GM19099 (cell line): ENCODE results near the gene MRTFA.

Source experiments
- POLR2A ChIP-seq: IDR thresholded peaks from 3 replicates; pipeline ENCODE4 v1.6.1; 2011; ENCODE audit warnings: low read depth; ENCODE audit not compliant: insufficient read length; ENCODE audit errors: extremely low read depth

The MRTFA gene

GRCh38 chr22:40668611-40669411 is 32.3 kb upstream of the MRTFA start:
- no peak for TF ChIP-seq POLR2A

- no peak for TF ChIP-seq POLR2A
Measured at GRCh38 chr22:40666151-40666848, 29.8 kb upstream of the MRTFA start.

GRCh38 chr22:40665312-40665711 is 28.8 kb upstream of the MRTFA start:
- no peak for TF ChIP-seq POLR2A

DNA sequence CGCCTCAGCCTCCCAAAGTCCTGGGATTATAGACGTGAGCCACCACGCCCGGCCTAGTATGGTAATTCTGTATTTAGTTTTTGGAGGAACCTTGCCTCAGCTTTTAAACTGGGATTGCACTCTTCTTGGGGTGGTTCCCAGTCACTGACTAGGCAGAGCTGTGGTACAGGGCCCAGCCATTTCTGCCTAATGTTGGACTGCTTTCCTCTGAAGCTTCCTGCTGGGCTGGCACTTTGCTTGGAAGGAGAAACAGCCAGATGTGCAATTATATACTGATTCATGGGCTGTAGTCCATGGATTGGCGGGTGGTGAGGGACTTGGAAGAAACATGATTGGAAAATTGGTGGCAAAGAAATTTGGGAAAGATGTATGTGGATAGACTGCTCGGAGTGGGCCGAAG is 25.2 kb upstream of the MRTFA start:
- no peak for TF ChIP-seq POLR2A

DNA sequence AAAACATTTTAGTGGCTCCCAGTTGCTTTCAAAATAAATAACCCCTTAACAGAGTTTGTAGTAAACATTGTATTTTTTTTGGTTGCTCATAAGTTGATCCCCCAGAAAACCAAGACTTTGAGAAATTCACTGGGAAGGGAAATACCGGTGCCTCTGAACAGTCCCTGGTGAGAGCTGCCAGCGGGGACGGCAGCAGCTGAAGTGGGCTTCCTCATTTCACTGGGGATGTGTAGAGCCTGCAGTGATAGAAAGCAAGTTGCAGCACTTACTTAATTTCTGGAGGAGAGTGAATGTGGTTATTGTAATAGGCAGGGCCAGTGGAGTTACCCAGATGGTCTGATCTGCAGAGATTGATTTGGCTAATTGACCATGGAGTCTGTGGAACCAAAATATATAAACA is 24.2 kb upstream of the MRTFA start:
- no peak for TF ChIP-seq POLR2A

DNA sequence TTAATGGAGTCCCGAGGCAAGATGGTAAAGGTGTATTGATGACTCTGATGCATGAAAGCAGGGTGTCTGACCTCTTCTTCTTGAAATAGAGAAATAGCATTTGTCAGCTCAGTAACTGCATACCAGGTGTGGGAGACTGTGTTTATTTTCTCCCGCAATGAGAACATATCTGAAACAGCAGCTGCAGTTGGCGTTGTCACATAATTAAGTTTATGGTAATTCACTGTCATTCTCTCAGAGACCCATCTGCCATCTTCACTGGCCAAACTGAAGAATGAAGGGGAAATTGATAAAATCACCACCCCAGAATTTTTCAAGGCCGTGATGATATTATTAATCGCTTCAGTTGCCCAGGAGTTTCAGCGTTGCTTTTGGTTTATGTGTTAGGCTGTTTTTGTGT is 22.6 kb upstream of the MRTFA start:
- TF ChIP-seq POLR2A: no peak

DNA sequence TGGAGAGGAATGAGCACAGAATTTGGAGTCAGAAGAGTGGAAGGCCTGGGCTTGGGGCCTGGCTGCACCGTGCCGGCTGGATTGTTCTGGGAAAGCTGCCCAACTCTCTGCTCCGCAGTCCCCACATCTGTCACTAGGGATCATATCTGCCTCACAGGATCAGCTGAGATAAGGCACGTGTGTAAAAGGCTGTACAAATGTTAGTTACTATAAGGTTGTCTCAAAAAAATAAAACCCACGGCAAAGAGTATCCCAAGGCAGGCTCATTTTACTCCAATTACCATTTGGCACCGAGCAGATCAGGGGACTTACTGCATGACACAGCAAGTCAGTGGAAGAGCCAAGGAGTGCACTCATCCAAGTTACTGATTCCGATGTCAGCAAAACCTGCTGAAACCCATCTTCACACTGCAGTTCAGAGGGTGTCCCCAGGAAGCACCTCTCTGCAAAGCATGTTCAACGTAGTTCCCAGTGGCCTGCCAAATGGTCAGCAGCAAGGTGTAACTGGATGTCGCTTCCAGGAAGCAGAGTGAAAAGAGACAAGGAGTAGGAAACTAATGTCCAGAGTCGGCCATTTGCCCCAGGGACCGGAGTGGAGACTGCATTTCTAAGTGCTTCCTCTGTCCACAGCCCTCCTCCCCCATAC is 18.1 kb upstream of the MRTFA start:
- no peak for TF ChIP-seq POLR2A

GRCh38 chr22:40653361-40653760 is 16.8 kb upstream of the MRTFA start:
- TF ChIP-seq POLR2A: no peak

GRCh38 chr22:40651563-40652501 is 15.3 kb upstream of the MRTFA start:
- TF ChIP-seq POLR2A: no peak

GRCh38 chr22:40651057-40651456 is 14.5 kb upstream of the MRTFA start:
- no peak for TF ChIP-seq POLR2A

- TF ChIP-seq POLR2A: no peak
Measured at GRCh38 chr22:40648386-40648785, 11.9 kb upstream of the MRTFA start.

GRCh38 chr22:40645579-40646197 is 9.2 kb upstream of the MRTFA start:
- TF ChIP-seq POLR2A: no peak

DNA sequence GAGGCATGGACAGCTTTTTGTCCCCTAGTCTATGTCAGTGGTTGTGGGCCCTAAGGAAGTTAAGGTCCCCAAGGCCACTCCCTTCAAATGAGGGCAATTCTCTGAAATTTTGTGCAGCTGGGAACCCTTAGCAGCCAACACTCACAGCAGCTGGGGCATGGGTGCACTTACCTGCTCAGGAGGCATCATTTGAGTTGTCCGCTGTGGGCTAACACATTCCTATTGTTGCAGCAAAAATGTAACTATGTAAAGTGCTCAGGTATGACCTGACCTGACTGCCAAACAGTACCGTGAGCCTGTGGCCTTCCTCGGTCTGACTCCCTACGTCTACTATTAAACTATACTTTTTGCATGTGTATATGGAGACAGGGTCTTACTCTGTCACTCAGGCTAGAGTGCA is 5.8 kb upstream of the MRTFA start:
- TF ChIP-seq POLR2A: no peak

DNA sequence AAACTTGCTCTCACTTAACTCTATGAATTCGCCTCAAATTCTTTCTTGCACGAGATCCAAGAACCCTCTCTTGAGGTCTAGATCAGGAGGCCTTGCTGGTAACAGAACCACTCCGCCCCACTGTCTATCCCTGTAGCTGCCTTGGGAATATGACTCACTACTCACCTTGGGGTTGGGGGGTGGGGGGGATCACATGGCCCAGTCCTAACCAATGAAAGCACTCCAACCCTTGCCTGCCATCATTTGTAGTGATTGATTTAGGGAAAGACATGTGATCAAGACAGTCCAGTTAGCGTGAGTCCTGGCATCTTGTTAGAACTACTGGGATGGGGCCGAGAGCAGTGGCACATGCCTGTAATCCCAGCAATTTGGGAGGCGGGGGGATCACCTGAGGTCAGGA is 4.8 kb upstream of the MRTFA start:
- TF ChIP-seq POLR2A: no peak

DNA sequence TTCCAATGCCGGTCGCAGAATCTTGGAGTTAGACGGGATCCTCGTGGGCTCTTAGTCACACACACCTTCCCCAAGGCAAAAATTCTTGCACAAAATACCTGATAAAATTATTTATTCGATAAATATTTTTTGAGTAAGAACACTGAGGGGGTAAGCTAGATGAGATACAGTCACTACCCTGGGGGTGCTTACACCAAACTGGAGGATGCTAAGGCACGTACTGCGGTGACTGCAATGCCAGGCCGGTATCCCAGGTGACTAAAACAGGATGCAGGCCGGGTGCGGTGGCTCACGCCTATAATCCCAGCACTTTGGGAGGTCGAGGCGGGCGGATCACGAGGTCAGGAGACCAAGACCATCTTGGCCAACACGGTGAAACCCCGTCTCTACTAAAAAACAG is 1.7 kb upstream of the MRTFA start:
- no peak for TF ChIP-seq POLR2A
